ENCODE results near the gene CBX3.

DNA sequence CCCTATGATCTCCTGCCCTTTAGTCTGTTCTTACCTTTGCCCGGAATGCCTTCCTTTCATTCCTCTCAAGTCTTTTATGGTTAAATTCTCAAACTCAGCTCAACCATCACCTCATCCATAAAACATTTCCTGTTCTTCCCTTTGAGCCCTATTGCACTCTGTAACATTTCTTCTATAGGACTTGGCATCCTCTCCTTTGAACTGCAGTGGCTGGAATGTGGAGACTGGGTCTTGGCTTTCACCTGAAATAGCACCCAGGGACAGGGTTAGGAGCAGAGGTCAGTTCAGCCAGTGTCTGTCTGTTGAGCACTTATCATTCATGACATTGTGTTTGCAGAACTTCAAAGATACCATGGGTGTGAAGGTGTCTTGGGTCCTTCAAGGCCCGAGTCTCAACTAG is 42.3 kb upstream of the CBX3 start:
- TF ChIP-seq, protein P1, sequence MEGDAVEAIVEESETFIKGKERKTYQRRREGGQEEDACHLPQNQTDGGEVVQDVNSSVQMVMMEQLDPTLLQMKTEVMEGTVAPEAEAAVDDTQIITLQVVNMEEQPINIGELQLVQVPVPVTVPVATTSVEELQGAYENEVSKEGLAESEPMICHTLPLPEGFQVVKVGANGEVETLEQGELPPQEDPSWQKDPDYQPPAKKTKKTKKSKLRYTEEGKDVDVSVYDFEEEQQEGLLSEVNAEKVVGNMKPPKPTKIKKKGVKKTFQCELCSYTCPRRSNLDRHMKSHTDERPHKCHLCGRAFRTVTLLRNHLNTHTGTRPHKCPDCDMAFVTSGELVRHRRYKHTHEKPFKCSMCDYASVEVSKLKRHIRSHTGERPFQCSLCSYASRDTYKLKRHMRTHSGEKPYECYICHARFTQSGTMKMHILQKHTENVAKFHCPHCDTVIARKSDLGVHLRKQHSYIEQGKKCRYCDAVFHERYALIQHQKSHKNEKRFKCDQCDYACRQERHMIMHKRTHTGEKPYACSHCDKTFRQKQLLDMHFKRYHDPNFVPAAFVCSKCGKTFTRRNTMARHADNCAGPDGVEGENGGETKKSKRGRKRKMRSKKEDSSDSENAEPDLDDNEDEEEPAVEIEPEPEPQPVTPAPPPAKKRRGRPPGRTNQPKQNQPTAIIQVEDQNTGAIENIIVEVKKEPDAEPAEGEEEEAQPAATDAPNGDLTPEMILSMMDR (conservative IDR thresholded peaks at IDR 0.05 in 1 of 2, IDR thresholded peaks at IDR 0.05 in 1 of 2; ENCODE audit: low read depth in 1 of 2, low read length in 2 of 2): no peak
- no peak for TF ChIP-seq EZH2 (IDR thresholded peaks at IDR 0.05; ENCODE audit: low read length, missing control alignments)

All from fibroblast of lung (primary cell).